Left colon (tissue), 2 donors: ENCODE results near the gene FBXL7. TPM values are rescaled to one million over a fixed set of nuclear protein-coding genes. Genes with fewer than 3 reads are reported as not detected.

Source experiments
- ATAC-seq: fragments of 200-7000 bp; cut with Tn5 transposase; one replicate; pipeline ENCODE4 v1.9.1; 2020; ENCODE audit warnings: mild to moderate bottlenecking, moderate library complexity
- DNase-seq, 2 donors: peaks; one replicate each; pipeline ENCODE4 v3.0.0-alpha.2; 2020
- intact Hi-C, 2 donors: fragments of 100-400 bp; cut with DNase I in 1 of 2; cut with micrococcal nuclease in 1 of 2; formaldehyde crosslinking; loops; one replicate each; pipeline versions ENCODE4 v1.11.2 to v1.14.0; 2022; cut with DNase I, micrococcal nuclease
- total RNA-seq, 2 donors: library from RNA; stranded (reverse); fragmentation: NEBNext Ultra II Directional; extraction: Animal tissue kit (Norgen Biotek cat#: 25700); gene quantifications; one replicate each; pipeline ENCODE4 v1.2.1, GENCODE V29; 2021
- donor health status: DM: no; HTN: no; CAD: no.
- donor health status: DM: yes; HTN: yes; CAD: no.

The FBXL7 gene
- total RNA-seq, 2 donors from 2014 or later = 1.6 to 3.6 TPM

- intact Hi-C loops = no loop called here
- no peak for DNase-seq
- ATAC-seq = no peak
Measured at GRCh38 chr5:15635289-15635616, 135.3 kb downstream of the FBXL7 start.

- ATAC-seq (no peak), DNase-seq (no peak)
- intact Hi-C loops = no loop called here
Measured at GRCh38 chr5:15637345-15637744, 137.4 kb downstream of the FBXL7 start.

DNA sequence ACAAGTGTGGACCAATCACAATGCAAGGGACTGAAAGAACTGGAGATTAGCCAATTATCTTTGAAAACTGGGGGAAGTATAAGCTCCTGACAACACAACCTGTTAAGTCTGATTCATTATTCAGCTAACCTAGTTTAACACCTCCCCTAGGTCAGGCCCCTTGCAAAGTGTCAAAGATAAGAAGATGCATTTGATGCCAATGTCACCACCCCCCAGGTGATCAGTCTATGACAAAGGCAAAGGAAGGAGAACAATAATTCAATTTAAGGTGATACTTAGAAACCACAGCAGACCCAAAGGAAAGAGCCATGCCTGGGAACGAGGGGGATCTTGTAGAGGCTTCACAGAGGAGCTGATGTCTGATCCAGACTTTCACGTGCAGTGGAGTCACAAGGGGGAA, 137.9 kb downstream of the FBXL7 start:
- no peak for DNase-seq
- ATAC-seq = no peak
- intact Hi-C loops = no loop called here

GRCh38 chr5:15638296-15638695, 138.3 kb downstream of the FBXL7 start:
- no peak for ATAC-seq
- no peak for DNase-seq
- intact Hi-C loops = no loop called here

DNA sequence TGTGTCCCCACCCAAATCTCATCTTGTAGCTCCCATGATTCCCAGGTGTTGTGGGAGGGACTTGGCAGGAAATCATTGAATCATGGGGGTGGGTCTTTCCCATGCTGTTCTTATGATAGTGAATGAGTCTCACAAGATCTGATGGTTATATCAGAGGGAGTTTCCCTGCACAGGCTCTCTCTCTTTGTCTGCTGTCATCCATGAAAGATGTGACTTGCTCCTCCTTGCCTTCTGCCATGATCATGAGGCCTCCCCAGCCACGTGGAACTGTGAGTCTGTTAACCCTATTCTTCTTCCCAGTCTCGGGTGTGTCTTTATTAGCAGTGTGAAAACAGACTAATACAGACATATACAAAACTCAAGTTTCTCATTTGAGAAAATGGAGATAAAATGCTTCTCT, 139.3 kb downstream of the FBXL7 start:
- intact Hi-C loops = no loop called here

GRCh38 chr5:15640116-15640515, 140.1 kb downstream of the FBXL7 start:
- no peak for DNase-seq
- no peak for ATAC-seq
- intact Hi-C loops = no loop called here

More for the DNA sequence above, 139.3 kb downstream of the FBXL7 start:
- ATAC-seq (no peak), DNase-seq (no peak)

- ATAC-seq (no peak), DNase-seq (no peak)
- intact Hi-C loops = no loop called here
Measured at GRCh38 chr5:15643731-15644130, 143.8 kb downstream of the FBXL7 start.

GRCh38 chr5:15645381-15646160, 145.6 kb downstream of the FBXL7 start:
- intact Hi-C loops = no loop called here
- no peak for DNase-seq
- no peak for ATAC-seq

DNA sequence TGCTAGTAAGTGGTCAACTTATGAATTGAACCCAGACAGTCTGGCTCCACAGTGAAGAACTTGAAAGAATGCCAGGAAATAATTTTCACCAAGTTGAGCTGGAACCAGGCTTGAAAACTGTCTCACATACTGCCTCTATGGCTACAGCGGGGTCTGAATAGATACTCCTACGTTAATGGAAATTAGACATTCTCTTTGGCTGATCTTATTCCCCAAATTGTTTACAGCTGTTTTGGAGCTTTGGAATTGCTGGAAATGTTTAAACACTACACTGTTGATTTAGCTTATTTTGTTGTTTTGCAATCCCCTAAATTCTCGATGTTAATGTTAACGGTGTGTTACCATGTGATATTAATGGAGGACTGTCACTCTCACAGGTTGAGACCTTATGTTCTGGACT, 146.4 kb downstream of the FBXL7 start:
- intact Hi-C loops = no loop called here
- ATAC-seq (no peak), DNase-seq (no peak)

DNA sequence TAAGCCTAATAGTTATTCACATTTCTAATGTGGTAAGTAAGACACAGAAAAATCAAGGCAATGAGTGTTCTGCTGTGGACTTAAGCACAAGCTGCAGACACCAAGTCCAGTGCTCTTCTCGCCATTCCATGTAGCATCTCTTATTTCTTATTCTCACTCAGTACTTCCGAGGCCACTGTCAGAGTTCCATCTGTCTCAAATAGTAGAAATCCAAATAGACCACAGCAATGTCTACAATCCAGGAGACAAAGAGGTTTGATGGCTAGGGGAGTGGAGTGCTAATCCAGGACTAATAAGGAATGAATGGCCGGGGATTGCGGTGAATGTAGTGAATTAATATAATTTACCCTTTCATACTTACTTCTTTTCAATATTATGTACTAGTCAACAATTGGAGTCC, 147.3 kb downstream of the FBXL7 start:
- DNase-seq (no peak), ATAC-seq (no peak)
- intact Hi-C loops = no loop called here

- ATAC-seq = no peak
Measured at GRCh38 chr5:15650266-15650665, 150.3 kb downstream of the FBXL7 start.

DNA sequence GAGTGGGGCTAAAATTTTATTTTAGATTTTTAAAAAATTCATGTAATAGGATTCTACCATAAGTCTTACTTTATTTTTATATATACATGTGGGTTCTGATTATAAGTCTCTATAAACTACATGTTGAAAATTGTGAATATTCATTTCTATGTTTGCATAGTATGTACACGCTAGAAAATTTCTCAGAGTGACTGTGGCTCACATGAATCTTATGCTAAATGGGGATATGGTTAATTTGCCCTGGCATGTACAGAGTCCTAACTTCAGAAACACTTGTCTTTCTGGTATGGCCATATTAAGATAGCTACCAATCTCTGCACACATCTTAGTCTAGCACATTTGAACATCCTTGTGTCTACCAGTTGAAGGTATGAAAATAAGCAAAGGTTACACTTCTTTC, 154.8 kb downstream of the FBXL7 start:
- DNase-seq (no peak), ATAC-seq (no peak)
- intact Hi-C loops = no loop called here

More at GRCh38 chr5:15650266-15650665, 150.3 kb downstream of the FBXL7 start:
- intact Hi-C loops = no loop called here
- no peak for DNase-seq

DNA sequence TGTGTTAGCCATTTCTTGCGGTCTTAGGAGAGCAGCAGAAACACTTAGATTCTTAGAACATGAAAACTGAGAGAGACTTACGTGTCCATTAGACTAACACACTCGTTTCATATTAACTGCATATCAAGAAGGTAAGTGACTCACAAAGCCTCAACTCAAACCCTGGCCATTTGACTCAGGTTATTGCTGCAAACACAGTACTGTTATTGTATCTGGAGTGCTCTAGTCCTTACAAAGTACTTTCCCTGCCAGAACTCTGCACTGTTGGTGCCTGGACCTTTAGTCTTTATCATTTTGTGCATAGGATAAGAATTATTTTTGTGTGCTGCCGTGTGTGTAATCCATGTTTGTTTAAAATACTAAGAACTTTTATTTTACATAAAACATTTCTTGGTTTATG, 155.7 kb downstream of the FBXL7 start:
- no peak for ATAC-seq
- intact Hi-C loops = no loop called here

DNA sequence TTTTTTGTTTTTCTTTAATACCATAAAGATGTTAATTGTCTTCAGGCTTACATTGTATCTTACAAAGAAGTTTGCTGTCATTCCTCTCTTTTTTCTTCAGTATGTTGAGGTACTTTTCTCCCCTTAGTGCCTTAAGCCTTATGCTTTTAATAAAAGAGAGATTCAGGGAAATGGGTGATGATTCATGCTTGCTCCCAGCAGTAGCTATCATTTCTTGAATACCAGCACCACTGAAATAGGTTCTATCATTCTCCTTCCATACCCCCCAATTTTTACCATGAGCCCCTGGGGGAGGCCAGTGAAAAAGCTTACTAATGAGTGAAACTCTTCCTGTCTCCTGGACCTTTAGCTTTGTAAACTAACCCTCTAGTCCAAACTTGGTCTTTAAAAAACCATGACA, 165.0 kb downstream of the FBXL7 start:
- no peak for DNase-seq
- ATAC-seq = no peak
- intact Hi-C loops = no loop called here

More for the DNA sequence above, 155.7 kb downstream of the FBXL7 start:
- DNase-seq = no peak

DNA sequence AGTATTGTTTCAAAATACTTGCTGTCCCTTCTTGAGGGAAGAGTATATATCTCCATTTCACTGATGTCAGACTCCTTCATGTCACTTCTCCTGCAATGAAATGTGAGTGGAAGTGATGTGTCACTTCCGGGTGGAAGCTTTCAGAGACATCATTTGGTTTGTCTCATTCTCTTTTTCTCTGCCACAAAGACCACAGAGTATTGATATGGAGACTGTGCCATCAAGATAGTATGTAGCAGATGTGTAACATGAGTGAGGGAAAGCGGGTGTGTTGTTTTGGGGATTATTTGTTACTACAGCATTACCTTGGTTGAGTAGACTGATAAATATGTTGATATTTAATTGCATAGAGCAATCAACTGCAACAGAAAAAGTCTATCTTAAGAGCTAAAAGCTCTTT, 169.8 kb downstream of the FBXL7 start:
- no peak for ATAC-seq
- intact Hi-C loops = no loop called here
- no peak for DNase-seq

- DNase-seq (no peak), ATAC-seq (no peak)
- intact Hi-C loops = no loop called here
Measured at GRCh38 chr5:15674716-15675115, 174.7 kb downstream of the FBXL7 start.

DNA sequence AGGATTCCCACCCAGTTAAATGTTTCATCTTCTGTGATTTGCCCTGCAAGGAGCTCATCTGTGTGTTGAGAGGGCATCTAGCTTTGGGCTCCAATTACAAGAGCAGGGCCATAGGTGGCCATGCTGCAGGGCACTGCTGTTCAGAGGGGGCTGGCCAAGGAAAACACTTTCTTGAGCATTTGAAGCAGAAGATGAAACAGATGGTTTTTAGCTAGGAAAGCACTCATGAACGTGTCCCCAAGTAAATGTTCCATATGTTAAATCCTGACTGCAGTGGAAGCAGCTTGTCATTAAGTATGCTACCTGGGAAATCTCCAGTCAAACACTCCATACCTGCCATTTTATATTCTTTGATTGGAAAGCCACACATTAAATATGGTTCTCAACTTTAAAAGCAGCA, 176.6 kb downstream of the FBXL7 start:
- intact Hi-C loops = no loop called here
- ATAC-seq (no peak), DNase-seq (no peak)

GRCh38 chr5:15679161-15679560, 179.2 kb downstream of the FBXL7 start:
- no peak for ATAC-seq
- DNase-seq = no peak
- intact Hi-C loops = no loop called here

DNA sequence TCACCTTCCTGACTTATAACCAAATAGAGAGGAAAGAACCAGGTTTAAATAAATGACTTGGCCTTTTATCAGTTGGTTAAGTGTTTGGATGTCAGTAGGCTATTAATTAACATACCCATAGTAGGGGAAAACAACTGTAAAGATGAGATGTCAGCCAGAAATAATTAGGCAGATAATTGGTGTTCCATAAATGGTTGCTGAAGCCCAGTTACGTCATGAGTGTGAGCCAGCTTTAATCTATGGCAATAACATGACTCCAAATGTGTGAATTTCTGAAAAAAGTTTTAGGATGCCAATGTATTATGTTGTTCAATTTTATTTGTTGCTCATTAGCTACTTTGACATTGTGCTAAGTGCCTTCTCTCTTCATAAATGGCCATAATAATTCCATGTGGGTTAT, 180.5 kb downstream of the FBXL7 start:
- DNase-seq = no peak
- intact Hi-C loops = no loop called here
- ATAC-seq = no peak

- DNase-seq (no peak), ATAC-seq (no peak)
- intact Hi-C loops = no loop called here
Measured at GRCh38 chr5:15682122-15682521, 182.1 kb downstream of the FBXL7 start.

DNA sequence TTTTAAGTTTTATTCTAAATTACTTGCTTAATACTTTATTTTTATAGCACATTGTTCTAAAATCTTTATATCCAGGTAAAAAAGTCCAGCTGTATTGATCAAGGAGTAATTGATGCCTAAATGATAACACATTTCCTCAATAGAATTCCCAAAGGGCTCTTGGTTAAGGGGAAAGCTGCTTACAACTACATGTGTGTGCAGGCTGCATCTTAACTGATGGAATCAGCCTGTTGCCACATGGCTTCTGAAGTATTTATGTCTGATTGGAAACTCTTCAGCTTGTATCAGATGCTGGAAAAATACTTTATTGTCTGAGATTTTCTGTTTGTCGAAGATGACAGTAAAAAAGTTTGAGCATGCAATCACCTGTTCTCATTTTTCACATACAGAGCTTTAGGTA, 182.6 kb downstream of the FBXL7 start:
- intact Hi-C loops = no loop called here
- DNase-seq (no peak), ATAC-seq (no peak)
